ENCODE measurements around the gene CCDC192.
"Not testable (repeated sequence)": the region's sequence is repeated elsewhere in the genome, so short reads cannot be mapped to it uniquely, and the experiment has no call there.

Gene CCDC192

DNA sequence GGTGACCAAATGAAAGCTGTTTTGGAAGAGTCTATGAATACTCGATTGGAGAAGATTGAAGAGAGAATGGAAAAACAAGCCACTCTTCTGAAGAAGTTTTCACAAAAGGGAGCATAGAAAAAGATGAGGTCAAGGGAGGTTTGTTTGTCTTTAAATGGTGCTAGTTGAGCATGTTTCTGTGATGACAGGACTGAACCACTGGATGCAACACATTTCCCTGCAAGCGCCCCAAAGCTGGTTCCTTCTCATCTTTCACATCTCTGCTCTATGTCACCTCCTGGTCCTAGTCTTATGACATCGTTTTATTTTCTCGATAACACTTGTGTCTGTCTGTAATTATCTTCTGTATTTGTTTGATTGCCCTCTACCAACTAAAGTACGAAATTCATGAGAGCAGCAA lies 3.8 kb upstream of the CCDC192 start:
- DNase-seq (ENCODE audit: low read depth), result no peak

DNA sequence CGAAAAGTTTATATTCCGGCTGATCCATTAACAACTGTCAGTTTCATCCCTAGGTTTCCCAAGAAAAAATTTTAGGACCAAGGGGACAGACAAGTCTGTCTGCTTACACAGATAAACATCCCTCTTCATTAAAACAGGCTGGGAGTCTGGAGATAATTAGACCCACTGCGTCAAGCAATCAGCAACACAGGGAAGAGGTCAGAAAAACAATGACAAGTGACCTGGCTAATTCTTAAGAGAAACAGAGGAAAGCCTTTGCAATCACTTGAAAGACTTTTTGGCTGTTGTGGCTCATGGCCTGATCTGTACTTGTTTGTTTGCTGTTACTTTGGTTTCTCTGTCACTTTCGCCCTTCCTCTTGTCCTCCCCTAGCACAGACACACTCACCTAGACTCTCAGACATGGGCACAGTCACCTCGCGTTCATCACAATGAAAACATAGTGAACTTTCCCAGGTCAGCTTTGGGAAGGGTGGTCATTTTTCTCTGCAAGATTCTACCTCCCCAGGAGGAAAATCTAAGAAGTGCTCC lies 2.9 kb upstream of the CCDC192 start:
- DNase-seq (ENCODE audit: low read depth), result no peak

GRCh38 chr5:127702434-127702833 lies 757 bp upstream of the CCDC192 start:
- no peak for DNase-seq (ENCODE audit: low read depth)

- DNase-seq (ENCODE audit: low read depth), result no peak
These were observed 2.1 kb downstream of the CCDC192 start for GRCh38 chr5:127705120-127705892.

DNA sequence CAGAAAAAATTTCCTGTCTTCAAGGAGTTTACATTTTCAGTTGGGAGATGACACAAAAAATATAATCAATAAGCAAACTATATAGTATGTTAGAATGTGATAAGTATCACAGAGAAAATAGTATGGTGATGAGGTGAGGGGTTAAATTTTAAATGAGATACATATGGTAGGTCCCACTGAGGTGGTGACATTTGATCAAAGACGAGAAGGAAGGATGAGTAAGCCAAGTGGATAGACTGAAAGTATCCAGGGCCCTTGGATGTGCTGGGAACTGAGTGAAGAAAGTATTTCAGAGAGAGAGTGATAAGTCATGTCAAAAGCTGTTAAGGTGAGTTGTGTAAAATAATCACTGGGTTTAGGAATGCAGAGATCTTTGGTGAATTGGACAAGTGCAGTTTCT lies 3.5 kb downstream of the CCDC192 start:
- DNase-seq (ENCODE audit: low read depth), result no peak

GRCh38 chr5:127707209-127707608 lies 4.0 kb downstream of the CCDC192 start:
- no peak for DNase-seq (ENCODE audit: low read depth)

DNA sequence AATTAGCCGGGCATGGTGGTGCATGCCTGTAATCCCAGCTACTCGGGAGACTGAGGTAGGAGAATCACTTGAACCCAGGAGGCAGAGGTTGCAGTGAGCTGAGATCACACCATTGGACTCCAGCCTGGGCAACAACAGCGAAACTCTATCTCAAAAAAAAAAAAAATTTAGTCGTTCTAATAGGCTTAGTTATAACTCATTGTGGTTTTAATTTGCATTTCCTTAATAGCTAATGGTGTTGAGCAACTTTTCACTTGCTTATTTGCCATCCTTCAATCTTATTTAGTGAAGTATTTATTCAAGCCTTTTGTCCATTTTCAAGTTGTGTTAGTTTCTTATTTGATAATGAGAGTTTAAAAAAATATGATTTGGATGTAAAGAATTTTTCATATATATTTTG lies 9.9 kb downstream of the CCDC192 start:
- not testable (repeated sequence) for DNase-seq (ENCODE audit: low read depth)

DNA sequence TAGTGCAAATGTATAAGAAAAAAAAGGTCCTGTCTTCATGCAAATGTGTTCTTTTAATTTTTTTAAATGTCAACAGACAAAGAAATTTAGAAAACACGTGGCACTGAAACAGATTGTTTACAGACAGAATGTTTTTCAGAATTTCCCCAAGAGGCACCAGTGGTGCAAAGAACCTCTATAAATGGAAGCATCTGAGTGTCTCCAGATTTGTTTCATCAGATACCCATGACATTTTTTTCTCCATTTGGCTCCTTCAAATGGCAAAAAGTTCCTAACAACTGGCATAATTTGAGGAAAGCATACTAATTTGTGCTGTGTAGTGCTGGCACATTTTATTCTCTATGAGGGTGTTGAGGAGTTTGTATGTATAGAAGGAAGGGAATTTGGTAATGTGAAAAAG lies 15.0 kb downstream of the CCDC192 start:
- no peak for DNase-seq (ENCODE audit: low read depth)

GRCh38 chr5:127723571-127723970 lies 20.4 kb downstream of the CCDC192 start:
- no peak for DNase-seq (ENCODE audit: low read depth)

DNA sequence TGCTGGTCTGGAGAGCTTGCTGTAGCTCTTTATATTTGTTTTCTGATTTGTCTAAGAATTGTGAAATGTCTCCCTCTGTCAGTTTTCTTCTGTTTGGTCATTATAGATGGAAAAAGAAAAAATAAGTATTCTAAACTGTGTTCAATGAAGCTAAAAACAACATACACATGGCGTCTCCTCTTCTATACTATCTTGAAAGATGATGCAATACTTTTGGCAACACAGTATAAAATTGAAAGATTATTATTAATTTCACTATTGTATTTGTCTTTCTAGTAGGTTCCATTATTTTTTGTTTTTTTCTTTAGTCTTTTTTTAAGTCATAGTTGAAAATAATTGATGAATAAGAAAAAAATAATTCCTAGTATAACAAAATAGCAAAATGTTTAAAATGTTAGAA lies 22.5 kb downstream of the CCDC192 start:
- no peak for DNase-seq (ENCODE audit: low read depth)

GRCh38 chr5:127732963-127733362 lies 29.8 kb downstream of the CCDC192 start:
- no peak for DNase-seq (ENCODE audit: low read depth)

DNA sequence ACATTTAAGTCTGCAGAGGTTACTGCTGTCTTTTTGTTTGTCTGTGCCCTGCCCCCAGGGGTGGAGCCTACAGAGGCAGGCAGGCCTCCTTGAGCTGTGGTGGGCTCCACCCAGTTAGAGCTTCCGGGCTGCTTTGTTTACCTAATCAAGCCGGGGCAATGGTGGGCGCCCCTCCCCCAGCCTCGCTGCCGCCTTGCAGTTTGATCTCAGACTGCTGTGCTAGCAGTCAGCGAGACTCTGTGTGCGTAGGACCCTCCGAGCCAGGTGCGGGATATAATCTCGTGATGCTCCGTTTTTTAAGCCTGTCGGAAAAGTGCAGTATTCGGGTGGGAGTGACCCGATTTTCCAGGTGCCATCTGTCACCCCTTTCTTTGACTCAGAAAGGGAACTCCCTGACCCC lies 36.2 kb downstream of the CCDC192 start:
- not testable (repeated sequence) for DNase-seq (ENCODE audit: low read depth)

DNA sequence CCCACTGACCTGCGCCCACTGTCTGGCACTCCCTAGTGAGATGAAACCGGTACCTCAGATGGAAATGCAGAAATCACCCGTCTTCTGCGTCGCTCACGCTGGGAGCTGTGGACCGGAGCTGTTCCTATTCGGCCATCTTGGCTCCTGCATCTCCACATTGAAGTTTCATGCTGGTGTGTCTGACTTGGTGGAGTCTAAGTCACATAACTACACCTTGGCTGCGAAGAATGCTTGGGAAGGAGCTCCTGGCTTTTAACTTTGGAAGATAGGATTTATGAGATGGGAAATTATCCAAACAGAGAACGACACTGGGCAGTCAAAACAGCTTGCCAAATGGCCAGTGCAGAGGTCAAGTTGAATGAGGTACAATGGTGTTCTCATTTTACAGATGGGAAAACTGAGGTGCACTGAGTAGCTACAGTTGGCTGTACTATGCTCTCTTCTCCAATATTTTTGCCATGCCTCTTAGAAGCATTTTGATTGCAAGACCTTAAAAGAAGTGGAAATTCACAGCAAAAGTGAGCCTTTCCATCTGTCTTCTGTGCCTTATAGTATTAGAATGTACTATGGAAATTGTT lies 36.7 kb downstream of the CCDC192 start:
- DNase-seq (ENCODE audit: low read depth), result no peak

DNA sequence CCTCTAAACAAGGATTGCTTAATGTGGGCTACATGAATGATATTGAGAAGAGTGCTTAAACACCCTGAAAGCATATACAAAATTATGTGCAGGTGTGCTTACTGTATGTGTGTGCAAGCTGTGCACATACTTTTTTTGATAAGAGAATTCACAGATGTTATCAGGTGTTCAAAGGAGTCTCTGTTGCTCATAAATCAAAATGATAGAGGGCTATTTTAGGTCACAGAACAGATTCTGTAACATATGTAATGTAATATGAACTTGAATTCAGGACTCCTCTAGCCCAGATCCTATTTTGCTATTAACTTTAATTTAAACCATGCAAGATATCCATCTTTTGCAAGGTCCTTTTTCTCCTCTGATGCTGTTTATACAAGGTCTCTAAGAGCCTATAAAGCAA lies 38.2 kb downstream of the CCDC192 start:
- no peak for DNase-seq (ENCODE audit: low read depth)

DNA sequence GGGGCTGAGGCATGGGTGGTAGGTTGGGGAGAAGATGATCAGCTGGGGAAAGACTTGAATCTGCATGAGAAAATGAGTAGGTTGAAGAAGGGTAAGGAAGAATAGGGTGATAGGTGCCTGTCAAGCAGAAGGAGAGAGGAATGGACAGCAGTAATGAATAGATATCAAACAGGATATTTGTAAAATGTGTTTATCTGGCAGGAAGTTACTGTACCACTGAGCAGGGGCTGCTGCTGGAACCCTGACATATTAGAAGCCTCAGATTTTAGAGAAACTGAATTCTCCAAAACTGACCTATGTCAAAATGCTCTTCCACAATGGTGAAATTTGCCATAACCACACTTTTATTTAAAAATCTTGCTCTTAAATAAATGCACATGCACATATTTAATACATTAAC lies 41.0 kb downstream of the CCDC192 start:
- DNase-seq (ENCODE audit: low read depth), result no peak

- no peak for DNase-seq (ENCODE audit: low read depth)
These were observed 43.6 kb downstream of the CCDC192 start for GRCh38 chr5:127746756-127747155.

GRCh38 chr5:127752503-127753265 lies 49.5 kb downstream of the CCDC192 start:
- not testable (repeated sequence) for DNase-seq (ENCODE audit: low read depth)

DNA sequence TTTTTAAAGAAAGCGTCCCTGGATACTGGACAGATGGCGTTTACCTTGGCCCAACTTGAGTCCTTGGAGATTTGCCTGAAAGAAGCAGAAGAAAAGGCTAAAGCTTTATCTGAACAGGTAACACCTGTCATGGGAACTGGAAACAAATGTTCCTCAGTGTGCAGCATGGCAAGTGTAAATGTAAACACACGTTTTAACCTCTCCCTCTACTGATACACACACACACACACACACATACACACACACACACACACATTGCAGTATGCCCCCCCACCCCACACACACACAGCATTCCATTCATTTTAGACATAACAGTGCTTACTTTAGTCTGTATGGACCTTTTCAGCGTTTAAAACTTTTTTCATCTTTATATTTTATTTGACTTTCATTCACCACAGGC lies 51.1 kb downstream of the CCDC192 start:
- DNase-seq (ENCODE audit: low read depth), result no peak

DNA sequence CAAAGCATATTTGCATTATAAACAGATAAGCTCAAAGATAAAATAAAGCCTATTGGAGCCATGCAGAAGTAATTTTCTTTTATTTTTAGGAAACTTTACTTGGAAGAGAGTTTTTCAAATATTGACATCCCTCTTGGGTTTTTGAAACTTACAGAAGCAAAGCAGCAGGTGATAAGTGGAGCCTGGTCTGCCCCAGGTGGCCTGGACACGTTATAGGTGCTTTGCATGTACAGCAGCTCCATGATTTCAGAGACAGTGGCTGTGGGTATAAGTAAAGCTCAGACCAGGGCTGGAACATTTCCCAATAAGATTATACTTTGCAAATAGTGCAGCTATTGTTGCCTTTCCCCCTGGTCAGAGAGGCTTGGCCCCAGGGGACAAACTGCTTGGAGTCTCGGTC lies 51.5 kb downstream of the CCDC192 start:
- DNase-seq (ENCODE audit: low read depth), result no peak

DNA sequence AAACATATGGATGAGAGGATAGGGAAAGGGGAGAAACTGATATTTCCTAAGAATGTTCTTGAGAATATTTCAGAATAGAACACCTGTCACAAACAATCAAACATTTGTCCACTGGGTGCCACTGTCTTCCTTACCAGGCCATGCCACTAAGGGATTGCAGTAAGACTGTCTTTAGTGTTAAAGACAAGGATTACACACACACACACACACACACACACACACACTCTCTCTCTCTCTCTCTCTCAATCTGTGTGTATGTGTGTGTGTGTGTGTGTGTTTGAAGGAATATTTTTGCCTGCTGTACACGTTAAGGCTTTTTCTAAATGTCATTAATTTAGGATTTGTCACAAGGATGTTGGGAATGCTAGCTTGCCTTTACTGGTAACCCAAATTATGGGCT lies 54.4 kb downstream of the CCDC192 start:
- no peak for DNase-seq (ENCODE audit: low read depth)

DNA sequence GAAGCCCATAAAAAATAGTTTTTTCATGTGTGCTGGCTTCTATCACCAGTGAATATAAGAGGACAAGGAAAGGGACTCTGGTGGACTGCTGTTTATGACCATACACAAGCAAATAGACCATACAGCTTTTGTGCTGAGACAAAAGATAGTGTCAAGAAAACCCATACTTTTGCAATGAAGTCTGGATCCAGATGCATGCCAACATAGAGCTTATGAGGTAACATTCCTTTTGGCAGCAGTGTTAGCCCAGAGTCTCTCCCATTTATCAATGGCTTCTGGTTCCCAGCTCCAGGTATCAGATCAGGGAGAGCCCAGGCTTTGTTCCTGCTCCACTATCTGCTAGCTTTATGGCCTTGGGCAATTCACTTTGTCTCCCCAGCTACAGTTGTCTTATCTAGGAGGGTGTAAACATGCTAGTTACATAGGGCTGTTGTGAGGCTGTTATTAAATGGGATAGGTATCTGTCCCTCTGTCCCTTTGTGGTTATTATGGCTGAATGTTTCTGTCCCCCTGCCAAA lies 55.6 kb downstream of the CCDC192 start:
- no peak for DNase-seq (ENCODE audit: low read depth)

GRCh38 chr5:127761869-127762268 lies 58.7 kb downstream of the CCDC192 start:
- DNase-seq (ENCODE audit: low read depth), result no peak

DNA sequence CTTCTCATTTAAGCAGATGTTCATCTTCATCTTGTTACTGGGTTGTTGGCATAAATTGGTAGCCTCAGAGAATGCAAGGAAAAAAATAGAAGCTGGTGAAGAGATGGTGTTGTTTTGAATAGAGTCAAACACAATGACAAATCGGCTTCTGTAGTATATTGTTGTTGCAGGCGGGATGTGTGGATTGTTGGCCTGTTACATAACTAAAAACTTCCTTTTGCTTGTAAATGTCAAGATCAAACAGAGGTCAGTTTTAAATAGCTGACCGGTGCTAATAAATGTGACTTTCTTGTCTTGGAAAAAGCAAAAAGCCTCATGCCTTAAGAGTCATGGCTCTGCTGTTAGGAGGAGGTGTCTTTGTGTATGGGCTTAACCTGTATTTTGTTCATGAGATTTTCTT lies 59.2 kb downstream of the CCDC192 start:
- DNase-seq (ENCODE audit: low read depth), result no peak

Measured in T-helper 22 cell (primary cell).